Measurements from ENCODE around the gene OTUB1.
"Not testable (repeated sequence)": the region's sequence is repeated elsewhere in the genome, so short reads cannot be mapped to it uniquely, and the experiment has no call there.

The OTUB1 gene

DNA sequence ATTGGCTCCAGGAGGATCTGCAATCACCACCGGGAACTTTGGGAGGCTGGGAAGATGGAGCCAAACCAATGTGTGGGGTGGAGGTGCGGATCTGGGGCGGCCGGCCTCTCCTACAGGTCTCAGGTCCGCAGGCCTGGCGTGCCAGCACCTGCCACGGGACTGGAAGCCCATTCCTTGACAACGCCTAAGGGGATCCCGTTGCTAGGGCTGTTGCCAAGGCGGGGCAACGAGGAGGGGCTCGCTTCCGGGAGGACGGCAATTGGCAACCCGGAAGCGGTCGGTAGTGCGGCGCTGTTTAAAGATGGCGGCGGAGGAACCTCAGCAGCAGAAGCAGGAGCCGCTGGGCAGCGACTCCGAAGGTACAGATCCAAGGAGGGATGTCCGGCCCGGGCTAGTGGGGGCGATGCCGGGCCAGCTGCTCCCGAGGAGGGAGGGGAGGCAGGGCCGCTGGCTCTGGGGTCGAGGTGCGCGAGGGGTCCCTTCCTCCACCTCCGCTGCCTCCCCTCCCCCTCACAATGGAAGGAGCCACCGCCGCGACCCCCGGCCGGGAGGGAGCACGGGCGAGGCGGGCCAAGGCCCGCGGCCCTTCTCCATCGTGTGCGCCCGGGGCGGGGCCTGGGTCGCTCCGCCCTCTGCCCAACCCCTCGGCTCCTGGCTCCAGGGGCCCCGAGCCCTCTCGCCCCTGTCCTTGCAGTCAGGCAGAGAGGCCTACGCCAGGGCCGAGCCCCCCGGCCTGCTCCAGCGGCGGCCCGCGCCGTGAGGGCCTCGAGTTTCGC is at the start of gene OTUB1:
TSS of gene OTUB1 (plus strand) at position 283 of the 776 bp plus-strand sequence. CDS start at position 302, 19 bp downstream.
- DNase-seq, result peak in 54 of 56 donors; percentile 28 to 91 (median 76)

- no peak for DNase-seq
Measured at GRCh38 chr11:63937713-63938478, 48.3 kb upstream of the OTUB1 start.

- peak in 53 of 56 donors; percentile 40 to 95 (median 79) for DNase-seq
Measured at GRCh38 chr11:63938479-63939396, 47.5 kb upstream of the OTUB1 start, which contains the start of gene NAA40. NAA40 (plus strand) TSS chr11:63939002; CDS start chr11:63939097, 95 bp downstream.

DNA sequence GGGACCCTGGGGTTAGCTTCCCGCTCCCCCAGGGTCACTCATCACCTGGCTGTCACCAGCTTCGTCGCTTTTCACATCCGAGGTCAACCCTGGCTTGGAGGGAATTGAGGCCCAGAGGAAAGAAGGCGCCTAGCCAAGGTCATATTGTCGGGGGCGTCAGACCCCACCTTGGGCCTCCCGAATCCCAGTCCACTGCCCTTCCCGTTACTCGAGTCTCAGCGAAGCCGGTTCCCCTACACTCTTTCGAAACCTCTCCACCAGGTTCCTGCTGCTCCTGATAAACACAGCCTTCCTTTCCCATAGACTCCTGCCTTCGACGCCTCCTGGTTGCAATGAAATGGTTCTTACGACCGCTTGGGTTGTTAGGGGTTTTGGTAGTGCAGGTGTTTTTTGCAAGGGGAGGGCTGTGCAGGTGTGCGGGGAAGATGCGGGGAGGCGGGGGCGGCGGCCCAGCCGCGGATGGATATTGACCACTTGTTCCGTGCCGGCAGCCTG is 46.8 kb upstream of the OTUB1 start:
- DNase-seq, result peak in 1 of 56 donors; percentile 18

DNA sequence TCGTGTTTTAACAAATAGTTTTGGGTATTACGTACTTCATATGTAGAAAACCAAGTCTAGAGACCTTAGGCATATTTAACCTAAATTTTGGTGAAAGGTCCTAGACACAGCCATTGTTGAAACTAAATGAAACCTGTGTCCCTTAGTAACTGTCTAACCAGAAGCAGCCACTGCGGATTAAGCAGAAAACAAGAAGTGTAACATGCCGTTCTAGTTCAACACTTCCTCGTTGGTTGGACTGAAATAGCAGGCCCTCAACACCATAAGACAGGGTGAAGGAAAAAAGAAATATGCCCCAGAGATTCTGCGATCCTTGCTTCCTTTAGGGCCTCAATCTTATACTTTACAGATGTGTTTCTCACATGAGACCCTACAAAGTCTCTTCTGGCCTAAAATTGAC is 45.5 kb upstream of the OTUB1 start:
- no peak for DNase-seq

DNA sequence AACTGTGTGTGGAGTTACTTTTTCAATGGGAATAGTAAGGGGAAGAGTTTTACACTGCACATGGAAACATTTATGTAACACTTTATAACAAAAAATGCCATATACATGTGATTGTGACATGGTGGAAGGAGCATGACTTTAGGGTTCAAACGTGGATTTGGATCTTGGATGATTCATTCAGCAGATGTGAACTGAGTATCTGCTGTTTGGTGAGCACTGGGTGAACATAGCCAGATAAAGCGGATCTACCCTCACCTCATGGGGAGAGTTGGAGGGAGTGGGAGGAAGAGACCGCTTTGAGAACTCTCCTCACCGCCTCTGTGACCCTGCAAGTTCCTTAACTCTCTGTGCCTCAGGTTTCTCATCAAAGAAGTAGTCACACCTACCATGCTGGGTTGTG is 44.3 kb upstream of the OTUB1 start:
- no peak for DNase-seq

DNA sequence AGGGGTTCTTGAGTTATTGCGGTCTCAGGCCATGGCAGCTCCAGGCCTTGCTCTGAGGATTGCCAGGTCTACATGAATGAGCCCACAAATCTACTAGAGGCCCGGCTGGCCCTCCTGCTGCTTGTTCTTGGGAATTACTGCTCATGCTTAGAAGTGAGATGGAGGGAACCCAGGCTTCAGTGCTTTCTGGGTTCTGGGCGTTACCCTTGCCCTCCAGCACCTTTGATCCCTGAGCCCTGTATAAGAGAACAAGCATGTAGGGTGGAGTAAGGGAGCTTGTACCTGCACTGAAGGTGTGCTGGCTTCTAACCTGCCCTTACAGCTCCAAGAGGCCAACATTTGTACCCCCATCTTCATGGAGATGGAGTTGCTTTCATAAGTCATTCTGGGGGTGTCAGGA is 43.4 kb upstream of the OTUB1 start:
- no peak for DNase-seq

GRCh38 chr11:63944987-63945386 is 41.3 kb upstream of the OTUB1 start:
- DNase-seq, result peak in 4 of 56 donors; percentile 9 to 22 (median 14)

DNA sequence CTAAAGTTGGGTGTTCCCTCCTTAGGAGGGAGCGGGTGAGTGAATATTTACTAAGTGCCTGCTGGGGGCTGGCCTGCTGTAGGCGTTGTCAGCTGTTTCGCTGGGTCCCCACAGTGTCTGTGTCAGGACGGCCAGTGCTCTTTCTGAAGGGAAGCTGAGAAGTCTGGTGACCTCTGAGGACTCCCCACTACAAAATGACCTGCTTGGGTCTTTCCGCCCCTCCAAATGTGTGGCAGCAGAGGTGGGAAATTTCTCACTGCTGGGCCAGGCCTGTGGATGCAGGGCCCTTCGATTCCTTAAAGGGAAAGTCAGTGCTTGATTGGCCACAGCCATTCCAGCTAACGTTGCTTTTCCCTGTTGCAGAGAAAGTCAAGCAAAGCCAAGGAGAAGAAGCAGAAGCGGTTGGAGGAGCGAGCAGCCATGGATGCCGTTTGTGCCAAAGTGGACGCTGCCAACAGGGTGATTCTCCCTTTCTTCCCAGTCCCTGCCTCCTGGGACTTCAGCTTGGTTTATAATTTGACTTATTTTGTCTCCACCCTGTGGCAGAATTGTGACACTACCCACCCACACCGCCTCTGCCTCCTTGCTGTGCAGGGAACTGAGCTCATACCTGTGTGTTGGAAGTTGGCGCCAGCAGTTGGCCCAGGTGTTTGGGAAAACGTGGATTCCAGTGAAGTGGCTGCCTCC is 40.6 kb upstream of the OTUB1 start:
- peak in 51 of 56 donors; percentile 8 to 83 (median 52) for DNase-seq

GRCh38 chr11:63951779-63952536 is 34.3 kb upstream of the OTUB1 start:
- no peak for DNase-seq

DNA sequence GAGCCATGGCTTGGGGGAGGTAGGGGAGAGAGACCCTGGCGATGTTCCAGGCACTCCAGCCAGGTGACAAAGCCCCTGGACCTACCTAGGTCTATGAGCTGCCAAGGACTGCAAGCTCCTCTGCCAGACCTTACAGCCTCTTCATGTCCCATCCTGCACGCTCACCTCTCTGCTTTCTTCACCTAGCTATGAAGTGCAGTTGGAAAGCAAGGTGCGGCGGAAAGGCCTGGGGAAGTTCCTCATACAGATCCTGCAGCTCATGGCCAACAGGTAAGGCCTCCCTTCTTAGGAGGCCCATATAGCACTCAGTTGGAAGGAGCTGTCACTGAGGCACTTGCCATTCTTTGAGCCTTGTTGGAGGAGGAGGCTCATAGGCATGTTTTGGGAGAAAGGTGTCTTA is 33.7 kb upstream of the OTUB1 start:
- no peak for DNase-seq

DNA sequence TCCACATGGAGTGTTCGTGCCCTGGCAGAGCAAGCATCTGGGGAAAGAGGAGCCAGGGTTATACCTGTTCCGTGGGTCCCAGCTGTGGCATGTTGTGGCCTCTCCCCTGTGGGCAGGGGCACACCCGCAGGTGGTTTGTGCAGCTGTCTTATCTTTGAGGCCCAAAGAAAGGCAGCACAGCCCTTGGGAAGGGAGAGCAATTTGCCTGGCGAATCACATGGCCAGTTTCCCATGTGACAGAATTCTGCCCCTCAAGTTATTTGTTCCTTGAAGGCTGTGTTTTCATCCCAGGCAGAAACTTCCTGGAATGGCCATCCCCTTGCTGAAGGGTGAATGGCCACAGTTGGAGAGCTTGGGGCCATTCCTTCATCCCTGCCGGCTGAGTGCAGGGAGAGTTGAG is 28.2 kb upstream of the OTUB1 start:
- DNase-seq, result no peak

DNA sequence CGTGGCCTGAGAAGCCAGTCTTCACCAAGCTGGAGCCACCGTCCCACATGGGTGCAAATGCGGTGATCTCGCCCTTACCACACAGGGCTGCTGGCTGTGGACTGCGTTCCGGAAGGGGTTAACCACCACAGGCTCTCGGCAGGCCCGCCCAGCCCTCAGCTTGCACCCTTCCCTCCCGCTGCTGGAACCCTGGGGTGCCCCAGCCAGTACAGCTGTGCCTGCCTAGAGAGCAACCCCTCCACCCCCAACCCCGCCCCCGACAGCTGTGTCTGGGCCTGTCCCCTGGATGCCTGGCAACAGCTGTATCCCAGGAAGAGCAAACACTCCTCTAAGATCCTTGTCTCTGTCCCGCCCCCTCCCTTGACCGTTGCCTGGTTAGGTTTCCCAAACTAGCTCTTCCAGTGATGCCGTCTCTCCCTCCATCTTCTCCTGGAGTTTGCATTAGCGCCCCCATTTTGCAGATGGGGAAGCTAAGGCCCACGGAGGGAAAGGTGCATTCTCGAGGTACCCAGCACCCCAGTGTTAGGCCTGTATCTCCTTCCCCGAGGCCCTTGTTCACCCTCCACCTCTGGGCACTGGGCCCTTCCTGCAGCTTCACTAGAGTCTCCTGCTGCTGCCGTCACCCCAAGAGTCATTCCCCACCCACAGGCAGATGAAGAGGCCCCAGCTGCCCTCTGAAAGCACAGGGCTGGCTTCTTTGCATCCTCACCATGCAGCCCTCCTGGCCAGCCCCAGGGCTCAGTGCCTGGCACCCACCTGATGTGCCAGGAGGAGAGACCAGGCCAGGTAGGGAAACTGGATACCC is 24.4 kb upstream of the OTUB1 start:
- DNase-seq, result no peak

DNA sequence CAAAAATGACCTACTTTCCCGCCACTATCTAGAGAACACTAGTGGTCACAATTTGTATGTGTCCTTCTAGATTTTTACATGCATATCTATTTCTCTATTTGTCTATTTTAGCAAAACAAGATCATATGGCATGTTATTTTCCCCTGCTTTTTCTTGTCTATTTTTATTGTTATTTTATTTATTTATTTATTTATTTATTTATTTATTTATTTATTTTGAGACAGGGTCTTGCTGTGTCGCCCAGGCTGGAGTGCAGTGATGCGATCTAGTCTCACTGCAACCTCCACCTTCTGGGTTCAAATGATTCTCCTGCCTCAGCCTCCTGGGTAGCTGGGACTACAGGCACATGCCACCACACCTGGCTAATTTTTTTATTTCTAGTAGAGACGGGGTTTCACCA is 22.3 kb upstream of the OTUB1 start:
- not testable (repeated sequence) for DNase-seq

DNA sequence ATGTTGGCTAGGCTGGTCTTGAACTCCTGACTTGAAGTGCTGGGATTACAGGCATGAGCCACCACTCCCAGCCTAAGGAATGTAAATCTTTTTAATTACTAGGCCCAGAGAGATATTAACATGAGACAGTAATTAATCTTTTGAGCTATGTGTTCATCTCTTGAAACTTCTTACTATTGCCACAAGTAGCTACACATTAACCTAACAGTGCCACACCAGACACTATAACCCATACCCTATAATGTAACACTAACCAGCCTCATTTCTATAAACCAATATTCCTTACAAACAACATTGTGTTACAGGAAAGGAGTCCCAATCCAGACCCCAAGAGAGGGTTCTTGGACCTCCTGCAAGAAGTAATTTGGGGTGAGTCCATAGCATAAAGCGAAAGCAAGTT is 19.8 kb upstream of the OTUB1 start:
- DNase-seq, result no peak

DNA sequence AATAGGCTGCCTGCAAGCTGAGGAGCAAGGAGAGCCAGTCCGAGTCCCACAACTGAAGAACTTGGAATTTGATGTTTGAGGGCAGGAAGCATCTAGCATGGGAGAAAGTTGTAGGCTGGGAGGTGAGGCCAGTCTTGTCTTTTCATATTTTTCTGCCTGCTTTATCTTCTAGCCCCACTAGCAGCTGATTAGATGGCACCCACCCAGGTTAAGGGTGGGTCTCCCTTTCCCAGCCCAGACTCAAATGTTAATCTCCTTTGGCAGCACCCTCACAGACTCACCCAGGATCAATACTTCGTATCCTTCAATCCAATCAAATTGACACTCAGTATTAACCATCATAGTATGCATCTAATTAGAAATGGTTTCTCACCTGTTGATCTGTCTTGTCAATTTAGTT is 16.8 kb upstream of the OTUB1 start:
- no peak for DNase-seq

- DNase-seq, result no peak
Measured at GRCh38 chr11:63970902-63971301, 15.3 kb upstream of the OTUB1 start.

- DNase-seq, result not testable (repeated sequence)
Measured at GRCh38 chr11:63973912-63974258, 12.4 kb upstream of the OTUB1 start.
